GM23248 (cell line): Measurements from ENCODE around the gene WHRN. TPM values are rescaled to one million over a fixed set of nuclear protein-coding genes. Genes with fewer than 3 reads are reported as not detected.

Source experiments
- DNase-seq: peaks from one replicate; pipeline ENCODE4 v3.0.0-alpha.2; 2015
- H2AFZ ChIP-seq: fragments of 200-600 bp; sonication (generic); 2 replicates; pipeline ENCODE4 v1.6.1; 2016; ENCODE audit warnings: antibody characterized with exemption
- H3F3A ChIP-seq: fragments of 200-600 bp; sonication (generic); 2 replicates; pipeline ENCODE4 v1.6.1; 2016; ENCODE audit warnings: mild to moderate bottlenecking, antibody characterized with exemption, mixed run types; ENCODE audit not compliant: insufficient read depth
- H3K27ac ChIP-seq: fragments of 200-600 bp; sonication (generic); 2 replicates; pipeline ENCODE4 v1.5.1; 2016; ENCODE audit warnings: mild to moderate bottlenecking
- H3K27me3 ChIP-seq: fragments of 200-600 bp; sonication (generic); replicated peaks from 2 replicates; pipeline ENCODE4 v1.6.1; 2016; ENCODE audit warnings: mild to moderate bottlenecking; ENCODE audit not compliant: insufficient read depth
- H3K36me3 ChIP-seq: fragments of 200-600 bp; sonication (generic); 2 replicates; pipeline ENCODE4 v1.6.1; 2016; ENCODE audit warnings: low read depth, mild to moderate bottlenecking
- H3K4me1 ChIP-seq: fragments of 200-600 bp; sonication (generic); 2 replicates; pipeline ENCODE4 v1.6.1; 2016; ENCODE audit warnings: mild to moderate bottlenecking; ENCODE audit not compliant: insufficient read depth
- H3K4me2 ChIP-seq: fragments of 200-600 bp; sonication (generic); one replicate; pipeline ENCODE4 v1.6.1; 2016; ENCODE audit warnings: mild to moderate bottlenecking; ENCODE audit not compliant: unreplicated experiment
- H3K4me3 ChIP-seq: fragments of 200-600 bp; sonication (generic); 2 replicates; pipeline ENCODE4 v1.5.1; 2016; ENCODE audit warnings: mild to moderate bottlenecking
- H3K79me2 ChIP-seq: fragments of 200-600 bp; sonication (generic); 2 replicates; pipeline ENCODE4 v1.6.1; 2016; ENCODE audit warnings: mild to moderate bottlenecking; ENCODE audit not compliant: insufficient read depth
- H3K9ac ChIP-seq: fragments of 200-600 bp; sonication (generic); 2 replicates; pipeline ENCODE4 v1.6.1; 2016; ENCODE audit warnings: mild to moderate bottlenecking
- H3K9me2 ChIP-seq: fragments of 200-600 bp; sonication (generic); 2 replicates; pipeline ENCODE4 v1.6.1; 2016; ENCODE audit warnings: mixed run types, mild to moderate bottlenecking, moderate library complexity; ENCODE audit not compliant: insufficient read depth
- H3K9me3 ChIP-seq: fragments of 200-600 bp; sonication (generic); one replicate; pipeline ENCODE4 v1.6.1; 2017; ENCODE audit warnings: low read depth
- H4K20me1 ChIP-seq: fragments of 200-600 bp; sonication (generic); 2 replicates; pipeline ENCODE4 v1.6.0; 2016; ENCODE audit not compliant: insufficient read depth
- EZH2 ChIP-seq: fragments of 200-600 bp; sonication (generic); IDR thresholded peaks from 2 replicates; pipeline ENCODE4 v1.6.1; 2018; ENCODE audit warnings: antibody characterized with exemption, mild to moderate bottlenecking; ENCODE audit not compliant: insufficient read depth, poor library complexity, severe bottlenecking
- EZH2phosphoT487 ChIP-seq: fragments of 200-600 bp; sonication (generic); IDR thresholded peaks from 2 replicates; pipeline ENCODE4 v1.6.1; 2018; ENCODE audit warnings: antibody characterized with exemption, moderate library complexity, mild to moderate bottlenecking, low read depth; ENCODE audit not compliant: insufficient read depth
- WGBS, 2 experiments: methylation state at CpG; one replicate each; pipeline ENCODE4 v1.1.6; 2015 to 2017; ENCODE audit warnings: low lambda C conversion rate in 2 of 2, low coverage in 1 of 2; ENCODE audit errors: missing lambda C conversion rate in 2 of 2; 5-methylcytosine and 5-hydroxymethylcytosine counted together
- in situ Hi-C: fragments of 300-500 bp; cut with MboI; formaldehyde crosslinking; loops from 2 replicates; pipeline ENCODE4 v1.15.0; 2020
- polyA plus RNA-seq: library from polyadenylated mRNA; unstranded; fragments of >200 nt; fragmentation: Nextera tagmentation; extraction: Ambion mirVana; gene quantifications from 2 replicates; pipeline ENCODE4 v1.2.1, GENCODE V29; 2016
- total RNA-seq: library from RNA; depleted of rRNA; stranded (reverse); fragments of >200 nt; shearing (Covaris generic); gene quantifications from 2 replicates; pipeline ENCODE4 v1.2.3, GENCODE V29; 2014

WHRN gene
- total and polyA plus RNA-seq, 2 experiments from 2014 or later: 0.76 to 1.5 TPM

GRCh38 chr9:114421147-114421546 is 84.1 kb downstream of the WHRN start:
- no peak for TF ChIP-seq EZH2
- TF ChIP-seq EZH2phosphoT487: no peak
- Histone ChIP-seq H3K36me3 (no peaks in the 10 kb centered on the region), H3K4me3 (no peak overlapping the region), H3K9me3 (no peaks in the 10 kb centered on the region), H3K27me3 (no peaks in the 10 kb centered on the region; the same call in 1 of the 2 replicates), H3K4me1 (peaks cover 9% of the 10 kb centered on the region; the same call in 1 of the 2 replicates), H3K79me2 (no peaks in the 10 kb centered on the region), H3K4me2 (no peak overlapping the region), H3F3A (no peaks in the 10 kb centered on the region), H3K27ac (no peak overlapping the region), H3K9me2 (no peaks in the 10 kb centered on the region), H2AFZ (no peak overlapping the region), H3K9ac (no peak overlapping the region), H4K20me1 (no peaks in the 10 kb centered on the region)
- WGBS, 2 experiments: 64 to 85% methylated on average over 2 of the region's 2 CpGs
- in situ Hi-C loops: no loop called here
- no peak for DNase-seq

GRCh38 chr9:114419796-114420195 is 85.5 kb downstream of the WHRN start:
- WGBS, 2 experiments: 86 to 97% methylated on average over 7 to 8 of the region's 8 CpGs
- no peaks in the 10 kb centered on the region; the same call in 1 of the 2 replicates for H3K27me3 ChIP-seq

DNA sequence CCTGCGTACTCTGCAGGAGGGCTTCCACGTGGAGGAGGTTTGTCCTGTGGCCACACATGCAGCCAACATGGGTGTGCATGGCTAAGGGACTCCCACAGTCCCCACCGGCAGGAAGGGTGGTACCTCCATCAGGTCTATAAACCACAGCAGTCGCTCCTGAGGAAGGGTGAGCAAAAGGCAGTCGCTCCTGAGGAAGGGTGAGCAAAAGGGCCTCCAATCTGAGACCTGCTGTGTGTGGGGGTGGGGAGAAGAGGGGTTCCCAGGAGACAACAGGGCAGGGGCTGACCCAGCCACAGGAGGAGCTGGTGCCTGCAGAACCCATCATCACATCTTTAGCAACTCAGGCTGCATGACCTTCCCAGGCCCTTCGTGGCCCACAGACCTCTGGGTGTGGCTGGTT is 87.2 kb downstream of the WHRN start:
- no peaks in the 10 kb centered on the region for H3K9me2 ChIP-seq
- no peak overlapping the region for H2AFZ ChIP-seq
- TF ChIP-seq EZH2phosphoT487 (no peak), EZH2 (no peak)
- H3K9me3 ChIP-seq: no peaks in the 10 kb centered on the region
- no peaks in the 10 kb centered on the region for H3F3A ChIP-seq
- H3K27ac ChIP-seq: no peak overlapping the region
- DNase-seq: no peak
- H3K4me3 ChIP-seq: no peak overlapping the region
- no peaks in the 10 kb centered on the region; the same call in 1 of the 2 replicates for H3K27me3 ChIP-seq
- in situ Hi-C loops: no loop called here
- no peak overlapping the region for H3K4me2 ChIP-seq
- H3K4me1 ChIP-seq: peaks cover 15% of the 10 kb centered on the region; the same call in 1 of the 2 replicates
- H3K9ac ChIP-seq: no peak overlapping the region
- H3K36me3 ChIP-seq: no peaks in the 10 kb centered on the region
- WGBS, 2 experiments: 75 to 77% methylated on average over 6 of the region's 6 CpGs
- H4K20me1 ChIP-seq: no peaks in the 10 kb centered on the region
- H3K79me2 ChIP-seq: no peaks in the 10 kb centered on the region

More at GRCh38 chr9:114419796-114420195, 85.5 kb downstream of the WHRN start:
- H3K9me3 ChIP-seq: no peaks in the 10 kb centered on the region
- no peak overlapping the region for H3K9ac ChIP-seq
- DNase-seq: no peak
- H3K9me2 ChIP-seq: no peaks in the 10 kb centered on the region
- TF ChIP-seq EZH2phosphoT487 (no peak), EZH2 (no peak)
- no peaks in the 10 kb centered on the region for H3K36me3 ChIP-seq
- H4K20me1 ChIP-seq: no peaks in the 10 kb centered on the region
- no peak overlapping the region for H3K4me3 ChIP-seq
- H3F3A ChIP-seq: no peaks in the 10 kb centered on the region
- H3K79me2 ChIP-seq: no peaks in the 10 kb centered on the region
- no peak overlapping the region for H3K4me2 ChIP-seq
- no peak overlapping the region for H2AFZ ChIP-seq
- H3K4me1 ChIP-seq: peaks cover 9% of the 10 kb centered on the region; the same call in 1 of the 2 replicates
- H3K27ac ChIP-seq: no peak overlapping the region
- in situ Hi-C loops: no loop called here

- TF ChIP-seq EZH2: no peak
- no peak for TF ChIP-seq EZH2phosphoT487
- 49 to 50% methylated on average over 3 of the region's 3 CpGs for WGBS, 2 experiments
- no peak overlapping the region for H2AFZ ChIP-seq
These were observed 87.8 kb downstream of the WHRN start for GRCh38 chr9:114417511-114417910.

More at GRCh38 chr9:114417511-114417910, 87.8 kb downstream of the WHRN start:
- no peak overlapping the region for H3K4me3 ChIP-seq
- H4K20me1 ChIP-seq: no peaks in the 10 kb centered on the region
- no peaks in the 10 kb centered on the region for H3F3A ChIP-seq
- H3K4me2 ChIP-seq: no peak overlapping the region
- H3K4me1 ChIP-seq: peaks cover 15% of the 10 kb centered on the region; the same call in 1 of the 2 replicates
- DNase-seq: peak; percentile 87
- in situ Hi-C loops: no loop called here
- H3K9me3 ChIP-seq: no peaks in the 10 kb centered on the region
- no peaks in the 10 kb centered on the region for H3K9me2 ChIP-seq
- no peaks in the 10 kb centered on the region for H3K79me2 ChIP-seq
- no peak overlapping the region for H3K9ac ChIP-seq
- no peaks in the 10 kb centered on the region for H3K36me3 ChIP-seq
- no peak overlapping the region for H3K27ac ChIP-seq
- H3K27me3 ChIP-seq: no peaks in the 10 kb centered on the region; the same call in 1 of the 2 replicates
